Measurements from ENCODE around the gene IL1RAPL1. TPM values are rescaled to one million over a fixed set of nuclear protein-coding genes. Genes with fewer than 3 reads are reported as not detected.

IL1RAPL1 gene
- total RNA-seq, 2 donors from 2014 or later, result 1.2 to 3.0 TPM

DNA sequence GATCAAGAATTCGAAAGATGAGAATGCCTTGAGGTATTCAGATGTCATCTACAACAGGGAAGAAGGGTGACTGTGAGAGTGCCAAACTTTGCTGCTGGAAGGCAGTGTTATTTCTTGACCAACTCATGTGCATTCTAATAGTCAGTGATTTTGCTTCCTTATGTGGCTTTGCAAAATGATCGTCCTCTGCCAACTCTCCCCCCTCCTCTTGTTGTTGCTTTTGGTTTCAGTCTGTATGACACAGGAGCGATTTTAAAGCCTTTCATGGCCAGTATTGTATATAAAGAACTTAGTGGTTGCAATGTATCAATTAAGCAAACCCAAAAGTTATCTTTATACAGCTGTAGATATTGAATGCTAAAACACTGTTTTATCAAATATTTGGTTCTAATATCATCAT, 379.1 kb downstream of the IL1RAPL1 start:
- TF ChIP-seq, protein P1, sequence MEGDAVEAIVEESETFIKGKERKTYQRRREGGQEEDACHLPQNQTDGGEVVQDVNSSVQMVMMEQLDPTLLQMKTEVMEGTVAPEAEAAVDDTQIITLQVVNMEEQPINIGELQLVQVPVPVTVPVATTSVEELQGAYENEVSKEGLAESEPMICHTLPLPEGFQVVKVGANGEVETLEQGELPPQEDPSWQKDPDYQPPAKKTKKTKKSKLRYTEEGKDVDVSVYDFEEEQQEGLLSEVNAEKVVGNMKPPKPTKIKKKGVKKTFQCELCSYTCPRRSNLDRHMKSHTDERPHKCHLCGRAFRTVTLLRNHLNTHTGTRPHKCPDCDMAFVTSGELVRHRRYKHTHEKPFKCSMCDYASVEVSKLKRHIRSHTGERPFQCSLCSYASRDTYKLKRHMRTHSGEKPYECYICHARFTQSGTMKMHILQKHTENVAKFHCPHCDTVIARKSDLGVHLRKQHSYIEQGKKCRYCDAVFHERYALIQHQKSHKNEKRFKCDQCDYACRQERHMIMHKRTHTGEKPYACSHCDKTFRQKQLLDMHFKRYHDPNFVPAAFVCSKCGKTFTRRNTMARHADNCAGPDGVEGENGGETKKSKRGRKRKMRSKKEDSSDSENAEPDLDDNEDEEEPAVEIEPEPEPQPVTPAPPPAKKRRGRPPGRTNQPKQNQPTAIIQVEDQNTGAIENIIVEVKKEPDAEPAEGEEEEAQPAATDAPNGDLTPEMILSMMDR (IDR thresholded peaks at IDR 0.05), result no peak
- no peak overlapping the region for H3K27ac ChIP-seq
- H3K4me3 ChIP-seq, result no peak overlapping the region
- no peaks in the 10 kb centered on the region for H3K36me3 ChIP-seq
- DNase-seq (ENCODE audit: low spot score), result no peak
- H3K4me1 ChIP-seq, result no peaks in the 10 kb centered on the region
- no peaks in the 10 kb centered on the region for H3K27me3 ChIP-seq
- no peaks in the 10 kb centered on the region for H3K9me3 ChIP-seq

DNA sequence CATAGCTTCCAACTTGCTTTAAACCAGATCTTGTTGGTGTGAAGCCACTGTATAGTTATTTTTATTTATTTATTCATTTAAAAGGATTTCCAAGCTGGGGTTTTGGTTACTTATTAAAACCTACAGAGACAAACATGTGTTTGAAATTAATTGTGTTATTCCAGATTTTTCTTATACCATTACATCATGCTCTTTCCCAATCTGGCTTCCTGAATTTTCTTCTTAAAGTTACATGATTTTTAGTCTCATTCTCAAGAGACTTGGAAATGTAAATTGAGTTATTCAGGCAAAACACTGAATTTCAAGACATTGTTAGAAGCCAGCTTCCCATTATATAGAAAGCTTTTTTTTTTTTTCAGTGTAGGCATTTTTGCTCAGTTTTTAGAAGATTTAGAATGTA, 381.9 kb downstream of the IL1RAPL1 start:
- Histone ChIP-seq H3K27me3 (no peaks in the 10 kb centered on the region), H3K36me3 (no peaks in the 10 kb centered on the region), H3K27ac (no peak overlapping the region), H3K4me3 (no peak overlapping the region), H3K4me1 (no peaks in the 10 kb centered on the region), H3K9me3 (no peaks in the 10 kb centered on the region)
- TF ChIP-seq, protein P1 (IDR thresholded peaks at IDR 0.05), result no peak
- no peak for DNase-seq (ENCODE audit: low spot score)

DNA sequence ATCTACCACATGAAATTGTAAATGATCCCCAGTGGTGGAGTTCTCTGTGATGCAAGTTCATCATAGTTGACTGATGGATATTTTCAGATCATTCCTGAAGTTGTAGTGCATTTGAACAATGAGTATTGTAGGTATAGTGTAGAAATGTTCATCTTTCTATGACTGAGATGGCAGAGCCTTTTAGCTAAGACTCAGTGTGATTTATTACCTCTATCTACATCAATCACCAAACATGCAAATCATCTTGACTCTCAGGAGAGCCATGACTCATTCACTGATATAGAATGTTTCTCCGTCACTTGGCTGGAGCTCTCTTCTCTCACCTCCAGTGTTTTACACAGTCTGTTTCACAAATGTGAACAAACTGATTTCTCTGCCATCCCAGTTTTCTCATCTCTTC, 392.6 kb downstream of the IL1RAPL1 start:
- no peak overlapping the region for H3K4me3 ChIP-seq
- no peak for DNase-seq (ENCODE audit: low spot score)
- H3K27me3 ChIP-seq, result no peaks in the 10 kb centered on the region
- TF ChIP-seq, protein P1 (IDR thresholded peaks at IDR 0.05), result no peak
- no peaks in the 10 kb centered on the region for H3K4me1 ChIP-seq
- no peaks in the 10 kb centered on the region for H3K9me3 ChIP-seq
- H3K36me3 ChIP-seq, result no peaks in the 10 kb centered on the region
- no peak overlapping the region for H3K27ac ChIP-seq

DNA sequence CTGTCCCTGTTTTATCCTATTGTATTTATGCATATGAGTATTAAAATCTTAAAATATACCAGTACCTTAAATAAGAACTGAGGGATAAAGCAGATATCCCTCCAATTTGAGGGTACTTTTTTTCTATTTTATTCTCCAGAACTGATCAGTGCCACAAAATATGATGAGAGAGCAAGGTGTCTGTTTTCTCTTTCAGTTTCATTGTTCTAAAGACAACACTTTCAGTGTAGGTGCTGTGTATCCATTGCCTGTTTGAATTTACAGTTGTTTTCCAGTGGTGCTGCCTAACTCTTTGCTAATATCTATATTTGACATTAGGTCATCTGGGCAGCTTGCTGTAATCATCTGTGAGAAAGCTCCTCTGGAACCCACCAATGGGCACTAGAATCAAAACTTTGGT, 394.7 kb downstream of the IL1RAPL1 start:
- DNase-seq (ENCODE audit: low spot score), result no peak
- Histone ChIP-seq H3K9me3 (no peaks in the 10 kb centered on the region), H3K27me3 (no peaks in the 10 kb centered on the region), H3K4me1 (no peaks in the 10 kb centered on the region), H3K4me3 (no peak overlapping the region), H3K36me3 (no peaks in the 10 kb centered on the region), H3K27ac (no peak overlapping the region)
- TF ChIP-seq, protein P1 (IDR thresholded peaks at IDR 0.05), result no peak

DNA sequence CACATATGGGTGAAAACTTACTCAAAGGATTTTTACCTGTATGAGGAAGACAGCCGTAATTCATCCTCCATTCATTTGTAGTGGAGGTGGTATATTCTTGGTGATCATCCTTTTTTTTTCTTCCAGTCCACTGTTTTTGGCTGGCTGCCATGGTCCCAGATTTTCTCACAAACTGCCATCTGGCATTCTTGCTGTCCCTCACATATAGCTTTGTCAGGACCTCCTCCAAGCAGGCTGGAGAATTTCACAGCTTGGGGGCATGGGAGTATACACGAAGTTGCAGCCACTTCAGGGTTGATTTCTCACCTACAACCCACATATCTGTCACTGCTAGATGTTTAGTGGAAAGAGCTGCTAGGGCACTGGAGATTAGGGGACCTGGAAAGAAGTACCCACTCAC, 401.0 kb downstream of the IL1RAPL1 start:
- no peaks in the 10 kb centered on the region for H3K9me3 ChIP-seq
- no peak overlapping the region for H3K4me3 ChIP-seq
- no peak overlapping the region for H3K27ac ChIP-seq
- no peaks in the 10 kb centered on the region for H3K36me3 ChIP-seq
- TF ChIP-seq, protein P1 (IDR thresholded peaks at IDR 0.05), result no peak
- no peaks in the 10 kb centered on the region for H3K27me3 ChIP-seq
- DNase-seq (ENCODE audit: low spot score), result no peak
- H3K4me1 ChIP-seq, result no peaks in the 10 kb centered on the region

DNA sequence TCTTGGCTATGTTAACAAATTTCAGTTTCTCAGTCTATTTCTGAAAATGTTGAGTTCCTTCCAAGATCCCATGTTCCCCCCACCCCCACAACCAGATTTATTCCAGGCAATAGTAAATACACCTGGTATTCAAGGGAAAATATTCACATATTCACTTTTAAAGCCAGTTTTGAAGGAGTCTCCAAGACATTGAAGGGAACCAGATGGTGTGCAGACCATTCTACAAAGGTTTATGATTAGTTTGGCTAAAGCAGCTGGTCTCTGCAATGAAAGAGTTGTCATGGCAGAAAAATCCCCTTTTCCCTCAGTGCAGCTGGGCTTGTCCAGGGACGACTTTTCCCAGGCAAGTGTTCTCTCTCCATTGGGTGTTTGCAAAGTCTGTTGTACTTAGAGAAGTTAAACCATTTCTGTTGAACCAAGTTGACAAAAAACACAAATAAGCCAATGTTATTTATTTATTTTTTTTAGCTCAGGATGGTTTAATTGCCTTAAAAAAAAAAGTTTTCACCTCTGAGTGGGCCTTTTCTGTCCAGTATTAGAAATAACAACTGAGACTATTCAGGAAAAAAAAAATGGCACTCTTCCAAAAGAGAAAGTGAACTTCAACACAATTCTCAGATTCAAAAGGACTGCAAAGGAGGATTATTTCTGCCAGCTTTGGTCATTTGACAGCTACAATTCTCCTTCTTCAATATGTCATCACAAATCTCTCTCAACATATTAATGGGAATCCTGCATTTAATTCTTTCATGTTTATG, 410.6 kb downstream of the IL1RAPL1 start:
- TF ChIP-seq, protein P1 (IDR thresholded peaks at IDR 0.05), result no peak
- Histone ChIP-seq H3K36me3 (no peaks in the 10 kb centered on the region), H3K9me3 (no peaks in the 10 kb centered on the region), H3K27ac (peak overlapping the region in 1 of 2 donors; percentile 20), H3K27me3 (no peaks in the 10 kb centered on the region), H3K4me1 (no peaks in the 10 kb centered on the region), H3K4me3 (no peak overlapping the region)
- no peak for DNase-seq (ENCODE audit: low spot score)
